Osteoblast (primary cell): ENCODE data around the gene RSPO3. TPM values are rescaled to one million over a fixed set of nuclear protein-coding genes. Genes with fewer than 3 reads are reported as not detected.
"Not testable (repeated sequence)": the region's sequence is repeated elsewhere in the genome, so short reads cannot be mapped to it uniquely, and the experiment has no call there.

Source experiments
- DNase-seq: peaks from one replicate; pipeline ENCODE4 v3.0.0; 2011; ENCODE audit warnings: low spot score, mixed read lengths; ENCODE audit not compliant: insufficient read length; ENCODE audit errors: missing footprints
- H2AFZ ChIP-seq: 2 replicates; pipeline ENCODE4 v1.6.0; 2011; ENCODE audit warnings: mild to moderate bottlenecking, low read length
- H3K27ac ChIP-seq: 2 replicates; pipeline ENCODE4 v1.5.1; 2011; ENCODE audit warnings: mild to moderate bottlenecking, low read depth, low read length, moderate library complexity
- H3K27me3 ChIP-seq: 2 replicates; pipeline ENCODE4 v1.6.0; 2012; ENCODE audit warnings: mild to moderate bottlenecking, control low read depth, inconsistent platforms, low read length, moderate library complexity; ENCODE audit not compliant: insufficient read depth
- H3K36me3 ChIP-seq: 2 replicates; pipeline ENCODE4 v1.5.1; 2011; ENCODE audit warnings: mild to moderate bottlenecking, low read length, control low read depth, moderate library complexity; ENCODE audit not compliant: insufficient read depth
- H3K4me1 ChIP-seq: 2 replicates; pipeline ENCODE4 v1.5.1; 2011; ENCODE audit warnings: mild to moderate bottlenecking, low read length, control low read depth, moderate library complexity; ENCODE audit not compliant: insufficient read depth
- H3K4me2 ChIP-seq: 2 replicates; pipeline ENCODE4 v1.6.0; 2011; ENCODE audit warnings: mild to moderate bottlenecking, low read length; ENCODE audit not compliant: insufficient read depth
- H3K4me3 ChIP-seq: fragments of 200-600 bp; sonication (generic); 3 replicates; pipeline ENCODE4 v1.5.1; 2012; ENCODE audit warnings: mild to moderate bottlenecking, low read length, inconsistent platforms; ENCODE audit not compliant: insufficient read depth
- H3K79me2 ChIP-seq: 2 replicates; pipeline ENCODE4 v1.6.0; 2012; ENCODE audit warnings: mild to moderate bottlenecking, low read length, control low read depth, inconsistent platforms; ENCODE audit not compliant: insufficient read depth
- H3K9me3 ChIP-seq: 2 replicates; pipeline ENCODE4 v1.5.1; 2011; ENCODE audit warnings: low read depth, low read length, control low read depth
- H4K20me1 ChIP-seq: 2 replicates; pipeline ENCODE4 v1.6.0; 2012; ENCODE audit warnings: mild to moderate bottlenecking, low read length, control low read depth; ENCODE audit not compliant: insufficient read depth
- total RNA-seq: library from RNA; depleted of rRNA; stranded (reverse); fragments of >200 nt; gene quantifications from 2 replicates; pipeline ENCODE4 v1.2.3, GENCODE V29; 2012
- TF ChIP-seq, protein P1 (sequence below): IDR thresholded peaks from 2 replicates; pipeline ENCODE4 v1.5.1; 2011; ENCODE audit warnings: mild to moderate bottlenecking, low read depth, low read length, moderate library complexity; ENCODE audit errors: extremely low read depth

The RSPO3 gene
- total RNA-seq, 1 donor: 1.8 TPM

DNA sequence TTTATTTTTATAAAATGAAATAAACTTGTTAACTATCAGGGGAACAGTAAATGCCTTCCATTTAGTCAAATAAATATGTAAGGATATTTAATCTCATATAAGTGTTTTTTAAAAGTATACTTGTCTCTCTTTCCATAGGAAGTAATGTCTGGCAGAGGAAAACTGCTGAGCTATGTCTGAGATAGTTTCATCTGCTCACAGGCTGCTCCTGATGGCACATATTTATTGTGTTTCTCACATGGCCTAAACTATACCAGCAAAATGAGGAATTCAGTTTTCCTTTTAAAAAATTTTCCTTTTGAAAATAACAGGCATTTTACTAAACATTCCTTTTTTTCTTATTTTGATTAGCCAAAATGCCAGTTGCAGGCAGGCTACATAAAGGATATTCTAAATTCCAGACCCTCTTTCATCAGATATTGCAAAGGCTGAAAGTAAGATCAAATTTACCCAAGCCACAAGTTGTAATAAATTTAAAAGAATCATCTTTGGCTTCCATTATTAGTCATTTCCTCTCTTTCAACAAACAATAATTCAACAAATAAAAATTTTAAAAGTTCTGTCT lies 88.1 kb downstream of the RSPO3 start:
- Histone ChIP-seq H3K79me2 (no peaks in the 10 kb centered on the region), H2AFZ (no peak overlapping the region), H3K9me3 (no peaks in the 10 kb centered on the region), H3K36me3 (no peaks in the 10 kb centered on the region), H4K20me1 (no peaks in the 10 kb centered on the region), H3K4me2 (no peak overlapping the region), H3K4me3 (no peak overlapping the region), H3K4me1 (peaks cover 20% of the 10 kb centered on the region), H3K27me3 (no peaks in the 10 kb centered on the region), H3K27ac (peak overlapping the region; percentile 65)
- DNase-seq: peak; percentile 68
- TF ChIP-seq, protein P1, sequence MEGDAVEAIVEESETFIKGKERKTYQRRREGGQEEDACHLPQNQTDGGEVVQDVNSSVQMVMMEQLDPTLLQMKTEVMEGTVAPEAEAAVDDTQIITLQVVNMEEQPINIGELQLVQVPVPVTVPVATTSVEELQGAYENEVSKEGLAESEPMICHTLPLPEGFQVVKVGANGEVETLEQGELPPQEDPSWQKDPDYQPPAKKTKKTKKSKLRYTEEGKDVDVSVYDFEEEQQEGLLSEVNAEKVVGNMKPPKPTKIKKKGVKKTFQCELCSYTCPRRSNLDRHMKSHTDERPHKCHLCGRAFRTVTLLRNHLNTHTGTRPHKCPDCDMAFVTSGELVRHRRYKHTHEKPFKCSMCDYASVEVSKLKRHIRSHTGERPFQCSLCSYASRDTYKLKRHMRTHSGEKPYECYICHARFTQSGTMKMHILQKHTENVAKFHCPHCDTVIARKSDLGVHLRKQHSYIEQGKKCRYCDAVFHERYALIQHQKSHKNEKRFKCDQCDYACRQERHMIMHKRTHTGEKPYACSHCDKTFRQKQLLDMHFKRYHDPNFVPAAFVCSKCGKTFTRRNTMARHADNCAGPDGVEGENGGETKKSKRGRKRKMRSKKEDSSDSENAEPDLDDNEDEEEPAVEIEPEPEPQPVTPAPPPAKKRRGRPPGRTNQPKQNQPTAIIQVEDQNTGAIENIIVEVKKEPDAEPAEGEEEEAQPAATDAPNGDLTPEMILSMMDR: no peak

DNA sequence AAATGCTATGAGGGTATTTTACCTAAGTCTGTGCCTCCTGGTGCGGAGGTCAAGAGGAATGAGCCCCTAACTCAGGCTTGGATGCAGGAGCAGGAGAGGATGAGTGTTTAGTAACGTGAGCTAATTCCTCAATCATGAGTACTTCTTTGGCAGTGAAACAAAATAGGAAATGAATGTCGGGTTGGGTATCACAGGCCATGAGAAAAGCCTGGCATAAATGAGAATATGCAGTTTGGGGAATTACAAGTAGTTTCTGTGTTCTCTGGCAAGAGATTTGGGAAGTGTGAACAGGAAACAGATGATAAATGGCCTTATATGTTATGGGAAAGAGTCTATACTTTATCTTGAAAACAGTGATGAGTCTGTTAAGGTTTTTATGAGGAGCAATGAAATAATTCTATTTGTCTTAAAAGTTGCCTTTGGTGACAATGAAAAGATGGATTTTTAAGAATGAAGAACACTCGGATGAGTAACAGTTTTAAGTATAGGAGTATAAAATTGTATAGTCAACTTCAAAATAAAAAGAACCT lies 89.2 kb downstream of the RSPO3 start:
- peak; percentile 85 for DNase-seq
- TF ChIP-seq, protein P1: no peak
- H3K27ac ChIP-seq: peak overlapping the region; percentile 65
- no peaks in the 10 kb centered on the region for H3K79me2 ChIP-seq
- no peaks in the 10 kb centered on the region for H4K20me1 ChIP-seq
- peaks cover 16% of the 10 kb centered on the region for H3K4me1 ChIP-seq
- H3K4me3 ChIP-seq: no peak overlapping the region
- peak overlapping the region; percentile 49 for H3K4me2 ChIP-seq
- no peaks in the 10 kb centered on the region for H3K9me3 ChIP-seq
- peak overlapping the region; percentile 21 for H2AFZ ChIP-seq
- peaks cover 3% of the 10 kb centered on the region for H3K27me3 ChIP-seq
- H3K36me3 ChIP-seq: no peaks in the 10 kb centered on the region

DNA sequence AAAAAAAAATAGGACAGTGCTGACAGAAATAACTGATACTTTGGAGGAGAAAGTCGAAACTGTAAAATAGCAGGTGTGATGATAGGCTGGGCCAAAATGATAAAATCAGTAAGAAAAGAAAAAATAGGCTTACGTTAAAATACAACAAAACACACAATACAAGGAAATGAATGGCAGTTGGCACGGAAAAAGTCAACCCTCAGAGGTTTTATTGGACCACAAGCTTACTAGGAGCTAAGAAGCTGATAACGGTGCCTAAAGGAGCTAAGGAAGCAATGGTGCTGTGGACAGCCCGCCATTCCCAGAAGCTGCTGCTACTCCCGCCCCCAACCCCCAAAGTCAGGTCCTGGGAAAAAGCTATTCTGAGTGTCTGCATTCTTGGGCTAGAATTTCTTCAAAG lies 92.3 kb downstream of the RSPO3 start:
- Histone ChIP-seq H3K27ac (no peak overlapping the region), H2AFZ (no peak overlapping the region), H3K4me2 (no peak overlapping the region), H3K79me2 (no peaks in the 10 kb centered on the region), H4K20me1 (no peaks in the 10 kb centered on the region), H3K4me3 (no peak overlapping the region), H3K4me1 (peaks cover 16% of the 10 kb centered on the region), H3K9me3 (no peaks in the 10 kb centered on the region), H3K36me3 (no peaks in the 10 kb centered on the region), H3K27me3 (peaks cover 3% of the 10 kb centered on the region)
- no peak for DNase-seq
- TF ChIP-seq, protein P1: no peak

DNA sequence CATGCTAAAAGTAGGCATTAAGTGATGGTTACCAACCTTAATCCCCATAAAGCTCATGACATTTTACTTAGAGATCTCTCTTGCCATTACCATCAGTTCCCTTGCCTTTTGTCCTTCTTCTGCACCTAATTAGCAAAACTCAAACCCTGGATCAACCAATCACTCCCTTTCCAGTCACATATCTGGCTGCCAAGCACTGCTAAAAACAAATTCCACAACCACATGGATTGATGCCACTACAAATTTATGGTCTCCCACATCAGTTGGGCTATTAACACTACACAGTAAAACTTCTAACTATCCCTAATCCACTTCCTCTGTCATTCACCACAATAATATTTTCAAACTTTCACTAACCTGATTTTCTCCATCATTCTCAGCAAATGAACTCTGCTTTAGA lies 93.9 kb downstream of the RSPO3 start:
- no peak overlapping the region for H2AFZ ChIP-seq
- H3K9me3 ChIP-seq: no peaks in the 10 kb centered on the region
- no peak overlapping the region for H3K4me2 ChIP-seq
- peaks cover 8% of the 10 kb centered on the region for H3K4me1 ChIP-seq
- peaks cover 3% of the 10 kb centered on the region for H3K27me3 ChIP-seq
- H3K79me2 ChIP-seq: no peaks in the 10 kb centered on the region
- H4K20me1 ChIP-seq: no peaks in the 10 kb centered on the region
- no peak for DNase-seq
- no peak overlapping the region for H3K27ac ChIP-seq
- no peaks in the 10 kb centered on the region for H3K36me3 ChIP-seq
- TF ChIP-seq, protein P1: no peak
- H3K4me3 ChIP-seq: no peak overlapping the region

DNA sequence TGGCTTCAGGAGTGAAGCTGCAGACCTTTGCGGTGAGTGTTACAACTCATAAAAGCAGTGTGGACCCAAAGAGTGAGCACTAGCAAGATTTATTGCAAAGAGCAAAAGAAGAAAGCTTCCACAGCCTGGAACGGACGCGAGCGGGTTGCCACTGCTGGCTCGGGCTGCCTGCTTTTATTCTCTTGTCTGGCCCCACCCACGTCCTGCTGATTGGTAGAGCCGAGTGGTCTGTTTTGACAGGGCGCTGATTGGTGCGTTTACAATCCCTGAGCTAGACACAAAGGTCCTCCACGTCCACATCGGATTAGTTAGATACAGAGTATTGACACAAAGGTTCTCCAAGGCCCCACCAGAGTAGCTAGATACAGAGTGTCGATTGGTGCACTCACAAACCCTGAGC lies 95.6 kb downstream of the RSPO3 start:
- not testable (repeated sequence) for H3K27me3 ChIP-seq, DNase-seq, H3K4me1 ChIP-seq, H2AFZ ChIP-seq, H3K9me3 ChIP-seq, H3K36me3 ChIP-seq, H4K20me1 ChIP-seq, H3K79me2 ChIP-seq, H3K4me3 ChIP-seq, H3K27ac ChIP-seq, H3K4me2 ChIP-seq

DNA sequence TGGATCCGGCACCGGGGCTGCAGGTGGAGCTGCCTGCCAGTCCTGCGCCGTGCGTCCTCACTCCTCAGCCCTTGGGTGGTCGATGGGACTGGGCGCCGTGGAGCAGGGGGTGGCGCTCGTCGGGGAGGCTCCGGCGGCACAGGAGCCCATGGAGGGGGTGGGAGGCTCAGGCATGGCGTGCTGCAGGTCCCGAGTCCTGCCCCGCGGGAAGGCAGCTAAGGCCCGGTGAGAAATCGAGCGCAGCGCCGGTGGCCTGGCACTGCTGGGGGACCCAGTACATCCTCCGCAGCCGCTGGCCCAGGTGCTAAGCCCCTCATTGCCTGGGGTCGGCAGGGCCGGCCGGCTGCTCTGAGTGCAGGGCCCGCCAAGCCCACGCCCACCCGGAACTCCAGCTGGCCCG lies 96.1 kb downstream of the RSPO3 start:
- H2AFZ ChIP-seq, H3K27ac ChIP-seq, H4K20me1 ChIP-seq, H3K4me2 ChIP-seq, H3K9me3 ChIP-seq, DNase-seq, H3K27me3 ChIP-seq, H3K79me2 ChIP-seq, H3K4me1 ChIP-seq, H3K36me3 ChIP-seq, H3K4me3 ChIP-seq: not testable (repeated sequence)
